Heart left ventricle (tissue), 13 donors: ENCODE results near the gene TSPOAP1.

Source experiments
- CTCF ChIP-seq, 12 donors: fragments of 200-600 bp; sonication (generic) in 4 of 12; IDR thresholded peaks; one replicate each; pipeline versions ENCODE4 v1.5.0 to v1.8.0; 2018 to 2022; ENCODE audit warnings: antibody characterized with exemption in 12 of 12, mild to moderate bottlenecking in 5 of 12
- POLR2A ChIP-seq, 2 donors: fragments of 450-650 bp; IDR thresholded peaks; one replicate each; pipeline ENCODE4 v1.6.1; 2017; ENCODE audit warnings: antibody characterized with exemption in 2 of 2, mild to moderate bottlenecking in 2 of 2, moderate library complexity in 2 of 2
- donor health status: ischemic (EF 13 %, LVEDD 7.1; RV severe dilation, severe dysfunction).
- donor health status: DM: no; HTN: yes; CAD: no.
- donor health status: DM: no; HTN: no; CAD: no.
- donor health status: ischemic (EF 25% LVEDD 6.9; RV normal size, moderate dysfunction).
- donor health status: ischemic (EF 25% LVEDD 5.7; RV mildly dilated, moderate dysfunction).
- donor health status: ischemic (EF 35%, LVEDD 5.7; RV mildly dilated, moderate dysfunction).
- donor health status: nonischemic (EF 11% LVEDD 7.7; RV severe dilation, severe dysfunction).
- donor health status: DM: yes; HTN: yes; CAD: no.
- donor health status: PGD.
- donor health status: ischemic (EF 29% LVEDD 5.4; RV normal size, mild dysfunction).
- donor health status: nonischemic (EF 23%, LVEDD 6.1; RV moderate dilation, normal function).

GRCh38 chr17:58270476-58271215 is 57.9 kb downstream of the TSPOAP1 start:
- TF ChIP-seq CTCF (IDR thresholded peaks at IDR 0.05) (no peak), POLR2A (IDR thresholded peaks at IDR 0.05) (no peak)
